ENCODE data around the gene ZFYVE27.

The ZFYVE27 gene

GRCh38 chr10:97723001-97723400 lies 13.9 kb upstream of the ZFYVE27 start:
- H3K4me2 ChIP-seq (ENCODE audit: low read length): no peak overlapping the region
- H3K27ac ChIP-seq (ENCODE audit: low read length): no peak overlapping the region
- no peak overlapping the region for H3K4me3 ChIP-seq (ENCODE audit: low read length)
- H3K4me1 ChIP-seq (ENCODE audit: low read length): no peaks in the 10 kb centered on the region
- H3K9ac ChIP-seq (ENCODE audit: low read length): no peak overlapping the region
- no peak for TF ChIP-seq EZH2phosphoT487 (IDR thresholded peaks at IDR 0.05; ENCODE audit: low read depth)
- TF ChIP-seq, protein P1, sequence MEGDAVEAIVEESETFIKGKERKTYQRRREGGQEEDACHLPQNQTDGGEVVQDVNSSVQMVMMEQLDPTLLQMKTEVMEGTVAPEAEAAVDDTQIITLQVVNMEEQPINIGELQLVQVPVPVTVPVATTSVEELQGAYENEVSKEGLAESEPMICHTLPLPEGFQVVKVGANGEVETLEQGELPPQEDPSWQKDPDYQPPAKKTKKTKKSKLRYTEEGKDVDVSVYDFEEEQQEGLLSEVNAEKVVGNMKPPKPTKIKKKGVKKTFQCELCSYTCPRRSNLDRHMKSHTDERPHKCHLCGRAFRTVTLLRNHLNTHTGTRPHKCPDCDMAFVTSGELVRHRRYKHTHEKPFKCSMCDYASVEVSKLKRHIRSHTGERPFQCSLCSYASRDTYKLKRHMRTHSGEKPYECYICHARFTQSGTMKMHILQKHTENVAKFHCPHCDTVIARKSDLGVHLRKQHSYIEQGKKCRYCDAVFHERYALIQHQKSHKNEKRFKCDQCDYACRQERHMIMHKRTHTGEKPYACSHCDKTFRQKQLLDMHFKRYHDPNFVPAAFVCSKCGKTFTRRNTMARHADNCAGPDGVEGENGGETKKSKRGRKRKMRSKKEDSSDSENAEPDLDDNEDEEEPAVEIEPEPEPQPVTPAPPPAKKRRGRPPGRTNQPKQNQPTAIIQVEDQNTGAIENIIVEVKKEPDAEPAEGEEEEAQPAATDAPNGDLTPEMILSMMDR (IDR thresholded peaks at IDR 0.05; ENCODE audit: low read depth, low read length): no peak
- H3K79me2 ChIP-seq (ENCODE audit: low read length): no peaks in the 10 kb centered on the region
- H3K36me3 ChIP-seq (replicated peaks; ENCODE audit: low read depth, low read length): no peaks in the 10 kb centered on the region
- no peaks in the 10 kb centered on the region for H3K9me3 ChIP-seq (ENCODE audit: insufficient read depth, low read length)
- no peaks in the 10 kb centered on the region for H3K27me3 ChIP-seq (ENCODE audit: low read depth, low read length)
- H2AFZ ChIP-seq (ENCODE audit: low read depth, low read length): no peak overlapping the region
- no peaks in the 10 kb centered on the region for H4K20me1 ChIP-seq (ENCODE audit: insufficient read depth, low read length)

DNA sequence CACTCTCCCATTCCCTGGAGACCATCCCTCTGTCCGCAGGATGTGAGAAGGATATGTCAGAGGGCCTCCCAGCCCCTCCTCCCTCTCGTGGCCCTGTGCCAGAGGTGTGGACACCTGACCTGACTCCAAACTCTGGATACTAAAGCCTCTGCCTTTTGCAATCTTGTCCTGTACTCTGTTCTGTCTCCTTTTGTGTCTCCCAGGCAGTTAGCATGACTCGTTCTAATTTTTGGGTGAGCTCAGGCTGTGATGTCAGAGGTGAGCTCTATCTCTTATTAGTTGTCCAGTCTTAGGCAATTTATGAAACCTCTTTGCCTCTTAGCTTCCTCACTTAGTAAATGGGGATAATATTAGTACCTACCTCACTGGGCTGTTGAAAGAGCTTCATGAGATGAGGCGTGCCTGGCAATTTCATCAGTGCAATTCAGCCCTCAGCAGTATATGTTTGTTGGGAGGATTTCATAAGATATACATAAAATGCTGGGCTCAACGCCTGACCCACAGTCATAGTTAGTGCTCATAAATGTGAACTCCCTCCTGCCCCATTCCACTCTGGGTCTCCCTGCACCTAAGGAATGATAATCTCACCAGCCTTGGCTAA lies 12.5 kb upstream of the ZFYVE27 start:
- Histone ChIP-seq H4K20me1 (ENCODE audit: insufficient read depth, low read length) (no peaks in the 10 kb centered on the region), H3K79me2 (ENCODE audit: low read length) (no peaks in the 10 kb centered on the region), H3K9ac (ENCODE audit: low read length) (no peak overlapping the region), H3K27me3 (ENCODE audit: low read depth, low read length) (no peaks in the 10 kb centered on the region), H3K27ac (ENCODE audit: low read length) (no peak overlapping the region), H3K4me3 (ENCODE audit: low read length) (no peak overlapping the region), H2AFZ (ENCODE audit: low read depth, low read length) (no peak overlapping the region), H3K9me3 (ENCODE audit: insufficient read depth, low read length) (no peaks in the 10 kb centered on the region), H3K36me3 (replicated peaks; ENCODE audit: low read depth, low read length) (no peaks in the 10 kb centered on the region), H3K4me1 (ENCODE audit: low read length) (no peaks in the 10 kb centered on the region), H3K4me2 (ENCODE audit: low read length) (no peak overlapping the region)
- TF ChIP-seq, protein P1 (IDR thresholded peaks at IDR 0.05; ENCODE audit: low read depth, low read length): no peak
- TF ChIP-seq EZH2phosphoT487 (IDR thresholded peaks at IDR 0.05; ENCODE audit: low read depth): no peak

DNA sequence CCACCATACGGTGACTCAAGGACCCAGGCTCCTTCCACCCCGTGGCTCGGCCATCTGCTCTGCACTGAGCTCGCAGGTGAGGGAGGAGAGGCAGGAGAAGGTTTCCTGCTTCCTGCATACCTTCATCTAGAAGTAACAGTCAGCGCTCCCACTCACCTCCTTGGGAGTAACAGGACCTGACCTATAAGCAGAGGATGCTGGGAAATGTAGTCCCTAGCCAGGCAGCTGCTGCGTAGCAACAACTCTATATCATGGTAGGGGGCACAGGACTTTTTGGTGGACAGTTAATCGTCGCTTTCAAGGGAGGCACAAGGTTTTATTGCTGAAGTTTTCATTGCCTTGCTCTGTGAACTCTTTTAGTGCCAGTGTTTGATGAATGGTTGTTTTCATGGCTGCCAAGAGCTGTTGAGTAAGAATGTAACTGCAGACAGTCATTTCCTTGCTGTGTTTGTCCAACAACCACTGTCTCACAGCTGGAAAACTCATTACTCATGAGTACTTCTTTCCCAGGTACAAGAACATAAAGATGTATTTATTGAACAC lies 10.2 kb upstream of the ZFYVE27 start:
- Histone ChIP-seq H3K36me3 (replicated peaks; ENCODE audit: low read depth, low read length) (no peaks in the 10 kb centered on the region), H3K4me1 (ENCODE audit: low read length) (0 out of 2 replicates have a peak, but pooled peaks cover 3% of the 10 kb centered on the region), H4K20me1 (ENCODE audit: insufficient read depth, low read length) (no peaks in the 10 kb centered on the region), H3K9ac (ENCODE audit: low read length) (no peak overlapping the region), H2AFZ (ENCODE audit: low read depth, low read length) (no peak overlapping the region), H3K27ac (ENCODE audit: low read length) (no peak overlapping the region), H3K4me2 (ENCODE audit: low read length) (no peak overlapping the region), H3K79me2 (ENCODE audit: low read length) (no peaks in the 10 kb centered on the region), H3K4me3 (ENCODE audit: low read length) (no peak overlapping the region), H3K27me3 (ENCODE audit: low read depth, low read length) (no peaks in the 10 kb centered on the region), H3K9me3 (ENCODE audit: insufficient read depth, low read length) (no peaks in the 10 kb centered on the region)
- TF ChIP-seq, protein P1 (IDR thresholded peaks at IDR 0.05; ENCODE audit: low read depth, low read length): no peak
- no peak for TF ChIP-seq EZH2phosphoT487 (IDR thresholded peaks at IDR 0.05; ENCODE audit: low read depth)

- Histone ChIP-seq H3K4me1 (ENCODE audit: low read length) (0 out of 2 replicates have a peak, but pooled peaks cover 3% of the 10 kb centered on the region), H2AFZ (ENCODE audit: low read depth, low read length) (no peak overlapping the region), H3K27ac (ENCODE audit: low read length) (no peak overlapping the region), H3K4me3 (ENCODE audit: low read length) (no peak overlapping the region), H3K27me3 (ENCODE audit: low read depth, low read length) (no peaks in the 10 kb centered on the region), H3K9me3 (ENCODE audit: insufficient read depth, low read length) (no peaks in the 10 kb centered on the region), H4K20me1 (ENCODE audit: insufficient read depth, low read length) (no peaks in the 10 kb centered on the region), H3K79me2 (ENCODE audit: low read length) (no peaks in the 10 kb centered on the region), H3K4me2 (ENCODE audit: low read length) (no peak overlapping the region), H3K9ac (ENCODE audit: low read length) (no peak overlapping the region), H3K36me3 (replicated peaks; ENCODE audit: low read depth, low read length) (no peaks in the 10 kb centered on the region)
- TF ChIP-seq EZH2phosphoT487 (IDR thresholded peaks at IDR 0.05; ENCODE audit: low read depth): no peak
- TF ChIP-seq, protein P1 (IDR thresholded peaks at IDR 0.05; ENCODE audit: low read depth, low read length): no peak
These were observed 7.9 kb upstream of the ZFYVE27 start for GRCh38 chr10:97729014-97729413.
